Mucosa of descending colon (tissue), 3 donors: ENCODE measurements around the gene TLCD3A. TPM values are rescaled to one million over a fixed set of nuclear protein-coding genes. Genes with fewer than 3 reads are reported as not detected.

ENCODE experiments used
- ATAC-seq: fragments of 200-7000 bp; cut with Tn5 transposase; one replicate; pipeline ENCODE4 v1.9.1; 2020; ENCODE audit warnings: mild to moderate bottlenecking, moderate library complexity
- DNase-seq, 3 donors: peaks; one replicate each; pipeline ENCODE4 v3.0.0-alpha.2; 2020
- H3K36me3 ChIP-seq: fragments of 200-600 bp; one replicate; pipeline ENCODE4 v1.8.0; 2021; ENCODE audit warnings: low read depth, mild to moderate bottlenecking
- H3K4me1 ChIP-seq: fragments of 200-600 bp; one replicate; pipeline ENCODE4 v1.8.0; 2021; ENCODE audit warnings: low read depth, mild to moderate bottlenecking
- H3K4me3 ChIP-seq: fragments of 200-600 bp; one replicate; pipeline ENCODE4 v1.8.0; 2021; ENCODE audit warnings: mild to moderate bottlenecking
- H3K9me3 ChIP-seq: fragments of 200-600 bp; one replicate; pipeline ENCODE4 v1.8.0; 2021; ENCODE audit warnings: mild to moderate bottlenecking
- intact Hi-C, 2 donors: fragments of 100-400 bp; cut with DNase I in 1 of 2; cut with micrococcal nuclease in 1 of 2; formaldehyde crosslinking; loops; one replicate each; pipeline versions ENCODE4 v1.11.0 to v1.11.1; 2022; cut with DNase I, micrococcal nuclease
- total RNA-seq, 3 donors: library from RNA; stranded (reverse); fragmentation: NEBNext Ultra II Directional in 2 of 3; extraction: Animal tissue kit (Norgen Biotek cat#: 25700) in 2 of 3; gene quantifications; one replicate each; pipeline versions ENCODE4 v1.2.1 to v1.2.4, GENCODE V29; 2021 to 2023
- TF ChIP-seq, protein P1 (sequence below): fragments of 200-600 bp; IDR thresholded peaks from one replicate; pipeline ENCODE4 v1.8.0; 2022; ENCODE audit warnings: antibody characterized with exemption, mild to moderate bottlenecking
- donor health status: DM: no; HTN: no; CAD: no; lungs with moderate emphysema.
- donor health status: DM: no; HTN: no; CAD: no.
- donor health status: DM: no; HTN: yes; CAD: no.

The TLCD3A gene
- total RNA-seq, 3 donors from 2014 or later, result 4.9 to 14.8 (median 6.0) TPM

DNA sequence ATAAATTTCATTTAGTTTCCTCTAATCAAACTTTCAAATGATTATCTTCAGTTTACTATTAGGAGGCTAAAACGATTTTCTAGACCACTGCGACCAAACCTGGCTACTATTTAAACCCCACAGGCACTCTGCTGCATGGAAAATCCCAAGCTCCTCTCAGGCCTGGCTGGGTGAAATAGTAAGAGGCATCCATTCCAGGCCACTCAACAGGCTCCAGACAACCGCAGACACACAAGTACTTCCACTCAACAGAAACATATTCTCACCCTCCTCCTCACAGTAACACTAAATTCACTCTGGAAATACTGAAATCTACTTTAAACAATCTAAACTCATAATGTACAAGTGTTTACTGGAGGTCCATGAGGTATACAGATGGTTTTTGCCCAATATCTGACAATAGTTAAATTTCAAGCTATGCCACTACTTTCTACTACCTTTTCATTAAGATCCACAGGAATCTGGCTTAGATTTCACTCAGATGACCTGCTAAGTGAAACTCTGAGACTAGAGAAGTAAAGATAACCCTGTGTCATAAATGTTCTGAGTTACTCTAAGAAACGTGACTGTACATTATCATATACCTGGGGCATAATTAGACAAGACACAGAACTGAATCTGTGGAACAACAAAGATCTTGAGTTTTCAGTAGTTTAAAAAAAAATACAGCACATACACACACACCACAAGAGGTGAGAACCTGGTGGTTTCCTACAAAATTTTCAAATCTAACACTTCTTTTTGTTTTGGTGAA is 28.1 kb upstream of the TLCD3A start:
- H3K4me3 ChIP-seq, result no peak overlapping the region
- ATAC-seq, result no peak
- intact Hi-C loops, result no loop called here
- H3K4me1 ChIP-seq, result no peaks in the 10 kb centered on the region
- H3K36me3 ChIP-seq, result no peaks in the 10 kb centered on the region
- no peaks in the 10 kb centered on the region for H3K9me3 ChIP-seq
- no peak for DNase-seq
- TF ChIP-seq, protein P1, sequence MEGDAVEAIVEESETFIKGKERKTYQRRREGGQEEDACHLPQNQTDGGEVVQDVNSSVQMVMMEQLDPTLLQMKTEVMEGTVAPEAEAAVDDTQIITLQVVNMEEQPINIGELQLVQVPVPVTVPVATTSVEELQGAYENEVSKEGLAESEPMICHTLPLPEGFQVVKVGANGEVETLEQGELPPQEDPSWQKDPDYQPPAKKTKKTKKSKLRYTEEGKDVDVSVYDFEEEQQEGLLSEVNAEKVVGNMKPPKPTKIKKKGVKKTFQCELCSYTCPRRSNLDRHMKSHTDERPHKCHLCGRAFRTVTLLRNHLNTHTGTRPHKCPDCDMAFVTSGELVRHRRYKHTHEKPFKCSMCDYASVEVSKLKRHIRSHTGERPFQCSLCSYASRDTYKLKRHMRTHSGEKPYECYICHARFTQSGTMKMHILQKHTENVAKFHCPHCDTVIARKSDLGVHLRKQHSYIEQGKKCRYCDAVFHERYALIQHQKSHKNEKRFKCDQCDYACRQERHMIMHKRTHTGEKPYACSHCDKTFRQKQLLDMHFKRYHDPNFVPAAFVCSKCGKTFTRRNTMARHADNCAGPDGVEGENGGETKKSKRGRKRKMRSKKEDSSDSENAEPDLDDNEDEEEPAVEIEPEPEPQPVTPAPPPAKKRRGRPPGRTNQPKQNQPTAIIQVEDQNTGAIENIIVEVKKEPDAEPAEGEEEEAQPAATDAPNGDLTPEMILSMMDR, result no peak

DNA sequence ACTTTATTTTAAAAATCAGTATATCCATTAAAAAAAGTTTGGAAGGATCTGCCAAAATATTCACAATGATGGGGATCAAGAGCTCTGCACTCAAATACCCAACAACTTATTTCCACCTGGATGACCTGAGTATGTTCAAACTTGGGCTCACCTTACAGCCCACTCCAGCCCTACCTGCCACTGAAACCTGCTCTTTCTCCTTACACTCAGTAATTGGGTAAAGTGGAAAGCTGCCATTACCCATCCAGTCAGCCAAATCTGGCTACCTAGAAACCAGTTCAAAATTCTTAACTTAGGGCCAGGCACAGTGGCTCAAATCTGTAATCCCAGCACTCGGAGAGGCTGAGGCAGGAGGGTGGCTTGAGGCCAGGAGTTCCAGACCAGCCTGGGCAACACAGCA is 27.4 kb upstream of the TLCD3A start:
- intact Hi-C loops, result no loop called here
- no peak overlapping the region for H3K4me3 ChIP-seq
- no peak for DNase-seq
- no peaks in the 10 kb centered on the region for H3K9me3 ChIP-seq
- TF ChIP-seq, protein P1, result no peak
- no peak for ATAC-seq
- H3K4me1 ChIP-seq, result no peaks in the 10 kb centered on the region
- H3K36me3 ChIP-seq, result no peaks in the 10 kb centered on the region

DNA sequence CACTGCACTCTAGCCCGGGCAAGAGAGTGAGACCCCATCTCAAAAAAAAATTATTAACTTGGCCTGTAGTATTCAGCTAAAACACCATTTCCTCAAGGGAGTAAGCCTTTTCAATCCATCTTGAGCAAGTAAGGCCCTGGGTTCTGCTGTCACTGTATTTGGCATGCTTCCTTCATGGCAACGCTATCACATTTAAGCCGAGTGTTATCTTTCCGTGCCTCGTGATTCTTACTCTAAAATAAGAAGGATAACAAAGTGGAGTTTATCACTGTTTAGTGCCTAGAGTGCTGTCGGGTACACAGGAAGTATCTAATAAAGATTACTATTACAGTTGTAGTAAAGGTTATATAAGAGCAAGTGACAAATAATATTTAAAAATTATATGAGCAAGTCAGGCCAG is 26.5 kb upstream of the TLCD3A start:
- DNase-seq (no peak), ATAC-seq (no peak)
- H3K4me1 ChIP-seq, result no peaks in the 10 kb centered on the region
- H3K9me3 ChIP-seq, result no peaks in the 10 kb centered on the region
- H3K4me3 ChIP-seq, result no peak overlapping the region
- TF ChIP-seq, protein P1, result no peak
- intact Hi-C loops, result no loop called here
- H3K36me3 ChIP-seq, result no peaks in the 10 kb centered on the region

DNA sequence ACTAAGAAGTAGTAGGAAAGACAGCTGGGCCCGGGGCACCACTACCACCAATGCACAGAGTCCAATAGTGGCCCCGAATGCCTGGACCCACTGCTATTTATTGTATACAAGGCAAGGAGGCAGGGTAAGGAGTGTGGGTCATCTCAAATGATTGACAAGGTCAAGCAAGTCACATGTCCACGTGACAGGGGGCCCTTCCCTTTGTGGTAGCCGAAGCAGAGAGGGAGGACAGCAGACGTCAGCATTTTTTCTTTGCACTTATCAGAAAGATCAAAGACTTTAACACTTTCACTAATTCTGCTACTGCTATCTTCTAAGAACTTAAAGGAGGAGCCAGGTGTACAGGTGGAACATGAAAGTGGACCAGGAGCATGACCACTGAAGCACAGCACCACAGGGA is 24.3 kb upstream of the TLCD3A start:
- H3K4me3 ChIP-seq, result no peak overlapping the region
- no peaks in the 10 kb centered on the region for H3K36me3 ChIP-seq
- no peak for ATAC-seq
- intact Hi-C loops, result no loop called here
- H3K4me1 ChIP-seq, result no peaks in the 10 kb centered on the region
- no peaks in the 10 kb centered on the region for H3K9me3 ChIP-seq
- DNase-seq, result no peak
- TF ChIP-seq, protein P1, result no peak

DNA sequence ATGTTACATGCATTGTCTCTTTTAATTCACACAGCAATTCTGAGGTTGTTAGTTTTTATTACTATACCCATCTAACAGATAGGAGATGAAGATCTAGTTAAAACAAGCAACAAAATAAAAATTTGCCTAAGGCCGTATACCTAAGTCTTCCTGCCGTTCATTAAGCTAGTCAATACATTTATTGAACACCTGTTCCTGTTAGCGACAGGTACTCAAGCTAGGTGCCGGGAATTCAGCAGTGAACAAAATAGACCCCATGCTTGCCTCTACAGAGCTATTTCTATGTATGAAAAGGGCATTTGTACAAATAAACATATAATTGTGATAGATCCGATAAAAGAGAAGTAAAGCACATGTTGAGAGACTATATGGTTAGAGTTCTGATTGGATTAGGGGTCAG is 14.3 kb upstream of the TLCD3A start:
- Histone ChIP-seq H3K9me3 (no peaks in the 10 kb centered on the region), H3K36me3 (no peaks in the 10 kb centered on the region), H3K4me1 (peaks cover 10% of the 10 kb centered on the region), H3K4me3 (no peak overlapping the region)
- DNase-seq (no peak), ATAC-seq (no peak)
- intact Hi-C loops, result no loop called here
- TF ChIP-seq, protein P1, result no peak
